C4-2B (cell line): Measurements from ENCODE around the gene CCDC54.
A peak's percentile ranks its signal among the peaks of the same experiment; 100 is the strongest.

ENCODE experiments used
- H3K27ac ChIP-seq: fragments of 450-650 bp; 2 replicates; pipeline ENCODE4 v1.5.1; 2017
- CTCF ChIP-seq: fragments of 450-650 bp; conservative IDR thresholded peaks from 2 replicates; pipeline ENCODE4 v1.5.1; 2017; ENCODE audit warnings: mild to moderate bottlenecking
- ZFX ChIP-seq: fragments of 450-650 bp; IDR thresholded peaks from 2 replicates; pipeline ENCODE4 v1.6.1; 2017

The CCDC54 gene

GRCh38 chr3:107356706-107357105, 20.5 kb upstream of the CCDC54 start:
- no peak overlapping the region for H3K27ac ChIP-seq
- TF ChIP-seq ZFX, result no peak

- no peak overlapping the region for H3K27ac ChIP-seq
- TF ChIP-seq CTCF (no peak), ZFX (no peak)
These were observed 15.6 kb upstream of the CCDC54 start for GRCh38 chr3:107361633-107362032.

- no peak overlapping the region for H3K27ac ChIP-seq
- TF ChIP-seq CTCF (no peak), ZFX (no peak)
These were observed 12.2 kb upstream of the CCDC54 start for GRCh38 chr3:107365051-107365450.

- peak overlapping the region; percentile 38; the same call in 1 of the 2 replicates for H3K27ac ChIP-seq
- TF ChIP-seq ZFX (no peak), CTCF (no peak)
These were observed 10.5 kb upstream of the CCDC54 start for GRCh38 chr3:107366766-107367165.

- H3K27ac ChIP-seq, result no peak overlapping the region; the same call in 1 of the 2 replicates
- TF ChIP-seq CTCF (no peak), ZFX (no peak)
These were observed 9.9 kb upstream of the CCDC54 start for GRCh38 chr3:107367353-107367752.

GRCh38 chr3:107368654-107369398, 8.4 kb upstream of the CCDC54 start:
- H3K27ac ChIP-seq, result no peak overlapping the region
- TF ChIP-seq ZFX (no peak), CTCF (no peak)

- no peak overlapping the region for H3K27ac ChIP-seq
- TF ChIP-seq CTCF (no peak), ZFX (no peak)
These were observed 7.4 kb upstream of the CCDC54 start for GRCh38 chr3:107369791-107370190.

- TF ChIP-seq ZFX (no peak), CTCF (no peak; the same call in 1 of the 2 replicates)
- H3K27ac ChIP-seq, result no peak overlapping the region
These were observed 6.3 kb upstream of the CCDC54 start for GRCh38 chr3:107370907-107371306.
